ENCODE data around the gene KRTAP20-2. TPM values are rescaled to one million over a fixed set of nuclear protein-coding genes. Genes with fewer than 3 reads are reported as not detected.

Gene KRTAP20-2
- polyA plus RNA-seq, 1 donor from 2014 or later: not detected

GRCh38 chr21:30592140-30592539 lies 42.9 kb upstream of the KRTAP20-2 start, which contains the start of gene KRTAP6-3:
Gene KRTAP6-3, plus strand, starts transcription at chr21:30592440. Its CDS starts 6 bp downstream, at chr21:30592446.
- no peak within 1 kb of the TSS for H3K27ac ChIP-seq (ENCODE audit: low read length)
- H3K9ac ChIP-seq (ENCODE audit: low read length): no peak within 1 kb of the TSS
- no peaks in the 10 kb centered on the region for H3F3A ChIP-seq (ENCODE audit: insufficient read depth, low read length, poor library complexity, severe bottlenecking)
- no peak within 1 kb of the TSS for H2AFZ ChIP-seq (ENCODE audit: low read depth, low read length)
- no peaks in the 10 kb centered on the region for H3K9me2 ChIP-seq (ENCODE audit: insufficient read depth, low read length)
- H4K20me1 ChIP-seq (ENCODE audit: insufficient read depth): no peaks in the 10 kb centered on the region
- no peaks in the 10 kb centered on the region for H3K79me2 ChIP-seq (replicated peaks; ENCODE audit: insufficient read depth, low read length)
- H3K4me2 ChIP-seq (ENCODE audit: low read length): no peak within 1 kb of the TSS
- no peak within 1 kb of the TSS for H3K4me3 ChIP-seq (ENCODE audit: low read length)
- TF ChIP-seq RAD21 (conservative IDR thresholded peaks at IDR 0.05): no peak
- no peak for TF ChIP-seq REST (IDR thresholded peaks at IDR 0.05; ENCODE audit: borderline replicate concordance)
- TF ChIP-seq CTCF (IDR thresholded peaks at IDR 0.05; ENCODE audit: poor library complexity, severe bottlenecking): no peak
- no peaks in the 10 kb centered on the region for H3K27me3 ChIP-seq (ENCODE audit: insufficient read depth, low read depth, low read length)
- no peaks in the 10 kb centered on the region for H3K9me3 ChIP-seq (ENCODE audit: low read length)
- H3K36me3 ChIP-seq (ENCODE audit: insufficient read depth, low read length): no peaks in the 10 kb centered on the region

- Histone ChIP-seq H3F3A (ENCODE audit: insufficient read depth, low read length, poor library complexity, severe bottlenecking) (no peaks in the 10 kb centered on the region), H3K4me3 (ENCODE audit: low read length) (no peak within 1 kb of the TSS), H3K79me2 (replicated peaks; ENCODE audit: insufficient read depth, low read length) (no peaks in the 10 kb centered on the region), H3K27ac (ENCODE audit: low read length) (no peak within 1 kb of the TSS), H2AFZ (ENCODE audit: low read depth, low read length) (no peak within 1 kb of the TSS), H3K9me3 (ENCODE audit: low read length) (no peaks in the 10 kb centered on the region), H3K9me2 (ENCODE audit: insufficient read depth, low read length) (no peaks in the 10 kb centered on the region), H3K27me3 (ENCODE audit: insufficient read depth, low read depth, low read length) (no peaks in the 10 kb centered on the region), H4K20me1 (ENCODE audit: insufficient read depth) (no peaks in the 10 kb centered on the region), H3K36me3 (ENCODE audit: insufficient read depth, low read length) (no peaks in the 10 kb centered on the region), H3K9ac (ENCODE audit: low read length) (no peak within 1 kb of the TSS), H3K4me2 (ENCODE audit: low read length) (no peak within 1 kb of the TSS)
- TF ChIP-seq MXI1 (conservative IDR thresholded peaks at IDR 0.05; ENCODE audit: poor library complexity, severe bottlenecking) (no peak), REST (IDR thresholded peaks at IDR 0.05; ENCODE audit: borderline replicate concordance) (no peak), POLR2AphosphoS5 (IDR thresholded peaks at IDR 0.05) (no peak), EP300 (conservative IDR thresholded peaks at IDR 0.05; ENCODE audit: poor library complexity, severe bottlenecking) (no peak), CTCF (IDR thresholded peaks at IDR 0.05; ENCODE audit: poor library complexity, severe bottlenecking) (no peak), EZH2 (IDR thresholded peaks at IDR 0.05; ENCODE audit: borderline replicate concordance, insufficient read depth, low read length, poor library complexity, severe bottlenecking) (no peak), SMC3 (conservative IDR thresholded peaks at IDR 0.05; ENCODE audit: poor library complexity) (no peak), RAD21 (conservative IDR thresholded peaks at IDR 0.05) (no peak), TAF1 (IDR thresholded peaks at IDR 0.05; ENCODE audit: low read depth) (no peak)
These were observed 36.2 kb upstream of the KRTAP20-2 start, which contains the start of gene KRTAP6-2 for GRCh38 chr21:30598802-30599201. Gene KRTAP6-2, minus strand, starts transcription at chr21:30598902. Its CDS starts 28 bp downstream, at chr21:30598874.
